NCI-H187 (cell line): Measurements from ENCODE around the gene MAPK1IP1L.
"Not testable (repeated sequence)": the region's sequence is repeated elsewhere in the genome, so short reads cannot be mapped to it uniquely, and the experiment has no call there.

ENCODE experiments used
- DNase-seq, 2 experiments: peaks; one replicate each; lab custom pipeline; 2025; lab: John Stamatoyannopoulos, UW

MAPK1IP1L gene

GRCh38 chr14:55054098-55054497 lies 2.7 kb downstream of the MAPK1IP1L start:
- no peak for DNase-seq

GRCh38 chr14:55057919-55058318 lies 6.5 kb downstream of the MAPK1IP1L start:
- DNase-seq = no peak

- no peak for DNase-seq
Observed at GRCh38 chr14:55059333-55059732, 7.9 kb downstream of the MAPK1IP1L start.

- DNase-seq = no peak
Observed at GRCh38 chr14:55062517-55063351, 11.3 kb downstream of the MAPK1IP1L start.

- DNase-seq = not testable (repeated sequence)
Observed at GRCh38 chr14:55064896-55065295, 13.4 kb downstream of the MAPK1IP1L start.

GRCh38 chr14:55065411-55065810 lies 14.0 kb downstream of the MAPK1IP1L start:
- no peak for DNase-seq

GRCh38 chr14:55066223-55066622 lies 14.8 kb downstream of the MAPK1IP1L start:
- no peak for DNase-seq

GRCh38 chr14:55070981-55071411 lies 19.5 kb downstream of the MAPK1IP1L start:
- DNase-seq = no peak

GRCh38 chr14:55071870-55072640 lies 20.6 kb downstream of the MAPK1IP1L start:
- no peak for DNase-seq

- no peak for DNase-seq
Observed at GRCh38 chr14:55073856-55074255, 22.4 kb downstream of the MAPK1IP1L start.

- no peak for DNase-seq
Observed at GRCh38 chr14:55074662-55075061, 23.2 kb downstream of the MAPK1IP1L start.

- DNase-seq = no peak
Observed at GRCh38 chr14:55075628-55076175, 24.3 kb downstream of the MAPK1IP1L start.

- no peak for DNase-seq
Observed at GRCh38 chr14:55077170-55078151, 26.0 kb downstream of the MAPK1IP1L start.

GRCh38 chr14:55079961-55080360 lies 28.5 kb downstream of the MAPK1IP1L start:
- DNase-seq = not testable (repeated sequence)

GRCh38 chr14:55084401-55085059 lies 33.1 kb downstream of the MAPK1IP1L start:
- DNase-seq = no peak

GRCh38 chr14:55085060-55085660 lies 33.7 kb downstream of the MAPK1IP1L start:
- DNase-seq = no peak

- DNase-seq = no peak
Observed at GRCh38 chr14:55086938-55087337, 35.5 kb downstream of the MAPK1IP1L start.

- no peak for DNase-seq
Observed at GRCh38 chr14:55088356-55088755, 36.9 kb downstream of the MAPK1IP1L start.

- DNase-seq = no peak
Observed at GRCh38 chr14:55092341-55092740, 40.9 kb downstream of the MAPK1IP1L start.
